Suprapubic skin (tissue), 3 donors: Measurements from ENCODE around the gene DCST1.

ENCODE experiments used
- POLR2A ChIP-seq, 2 donors: fragments of 450-650 bp; IDR thresholded peaks; one replicate each; pipeline ENCODE4 v1.6.1; 2017; ENCODE audit warnings: antibody characterized with exemption in 2 of 2, mild to moderate bottlenecking in 2 of 2, moderate library complexity in 2 of 2
- TF ChIP-seq, protein P1 (sequence below), 2 donors: fragments of 200-600 bp in 1 of 2; fragments of 450-650 bp in 1 of 2; sonication (generic) in 1 of 2; IDR thresholded peaks; one replicate each; pipeline ENCODE4 v1.5.1; 2016 to 2019; ENCODE audit warnings: antibody characterized with exemption in 2 of 2, mild to moderate bottlenecking in 1 of 2, moderate library complexity in 1 of 2

DNA sequence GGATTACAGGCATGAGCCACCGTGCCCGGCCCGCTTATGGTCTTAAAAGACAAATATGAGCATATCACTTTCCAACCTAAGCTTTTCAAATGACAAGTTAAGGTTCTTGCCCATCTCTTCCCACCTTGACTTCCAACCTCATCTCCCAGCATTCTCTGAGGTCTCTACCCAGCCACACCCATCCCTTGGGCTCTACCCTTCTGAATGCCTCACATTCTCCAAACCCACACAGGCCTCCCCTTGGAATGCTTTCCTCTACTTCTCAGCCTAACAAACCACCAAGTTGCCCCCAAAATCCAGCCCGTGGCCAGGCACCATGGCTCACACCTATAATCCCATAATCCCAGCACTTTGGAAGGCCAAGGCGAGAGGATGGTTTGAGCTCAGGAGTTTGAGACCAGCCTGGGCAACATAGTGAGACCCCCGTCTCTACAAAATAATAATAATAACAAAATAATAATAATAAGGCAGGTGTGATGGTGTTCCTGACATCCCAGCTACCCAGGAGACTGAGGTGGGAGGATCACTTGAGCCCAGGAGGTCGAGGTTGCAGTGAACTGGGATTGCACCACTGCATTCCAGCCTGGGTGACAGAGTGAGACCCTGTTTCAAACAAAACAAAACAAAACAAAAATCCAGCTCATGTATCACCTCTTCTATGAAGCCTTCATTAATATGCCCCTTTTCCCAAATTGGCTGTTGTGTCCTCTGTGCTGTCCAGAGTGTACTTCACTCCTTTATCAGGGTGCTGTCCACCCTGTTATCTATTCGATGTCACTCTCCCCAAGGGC lies 11.3 kb upstream of the DCST1 start:
- TF ChIP-seq POLR2A (IDR thresholded peaks at IDR 0.05): no peak
- TF ChIP-seq, protein P1, sequence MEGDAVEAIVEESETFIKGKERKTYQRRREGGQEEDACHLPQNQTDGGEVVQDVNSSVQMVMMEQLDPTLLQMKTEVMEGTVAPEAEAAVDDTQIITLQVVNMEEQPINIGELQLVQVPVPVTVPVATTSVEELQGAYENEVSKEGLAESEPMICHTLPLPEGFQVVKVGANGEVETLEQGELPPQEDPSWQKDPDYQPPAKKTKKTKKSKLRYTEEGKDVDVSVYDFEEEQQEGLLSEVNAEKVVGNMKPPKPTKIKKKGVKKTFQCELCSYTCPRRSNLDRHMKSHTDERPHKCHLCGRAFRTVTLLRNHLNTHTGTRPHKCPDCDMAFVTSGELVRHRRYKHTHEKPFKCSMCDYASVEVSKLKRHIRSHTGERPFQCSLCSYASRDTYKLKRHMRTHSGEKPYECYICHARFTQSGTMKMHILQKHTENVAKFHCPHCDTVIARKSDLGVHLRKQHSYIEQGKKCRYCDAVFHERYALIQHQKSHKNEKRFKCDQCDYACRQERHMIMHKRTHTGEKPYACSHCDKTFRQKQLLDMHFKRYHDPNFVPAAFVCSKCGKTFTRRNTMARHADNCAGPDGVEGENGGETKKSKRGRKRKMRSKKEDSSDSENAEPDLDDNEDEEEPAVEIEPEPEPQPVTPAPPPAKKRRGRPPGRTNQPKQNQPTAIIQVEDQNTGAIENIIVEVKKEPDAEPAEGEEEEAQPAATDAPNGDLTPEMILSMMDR (IDR thresholded peaks at IDR 0.05): no peak
